Measurements from ENCODE around the gene FMOD.

- TF ChIP-seq, protein P1, sequence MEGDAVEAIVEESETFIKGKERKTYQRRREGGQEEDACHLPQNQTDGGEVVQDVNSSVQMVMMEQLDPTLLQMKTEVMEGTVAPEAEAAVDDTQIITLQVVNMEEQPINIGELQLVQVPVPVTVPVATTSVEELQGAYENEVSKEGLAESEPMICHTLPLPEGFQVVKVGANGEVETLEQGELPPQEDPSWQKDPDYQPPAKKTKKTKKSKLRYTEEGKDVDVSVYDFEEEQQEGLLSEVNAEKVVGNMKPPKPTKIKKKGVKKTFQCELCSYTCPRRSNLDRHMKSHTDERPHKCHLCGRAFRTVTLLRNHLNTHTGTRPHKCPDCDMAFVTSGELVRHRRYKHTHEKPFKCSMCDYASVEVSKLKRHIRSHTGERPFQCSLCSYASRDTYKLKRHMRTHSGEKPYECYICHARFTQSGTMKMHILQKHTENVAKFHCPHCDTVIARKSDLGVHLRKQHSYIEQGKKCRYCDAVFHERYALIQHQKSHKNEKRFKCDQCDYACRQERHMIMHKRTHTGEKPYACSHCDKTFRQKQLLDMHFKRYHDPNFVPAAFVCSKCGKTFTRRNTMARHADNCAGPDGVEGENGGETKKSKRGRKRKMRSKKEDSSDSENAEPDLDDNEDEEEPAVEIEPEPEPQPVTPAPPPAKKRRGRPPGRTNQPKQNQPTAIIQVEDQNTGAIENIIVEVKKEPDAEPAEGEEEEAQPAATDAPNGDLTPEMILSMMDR (conservative IDR thresholded peaks at IDR 0.05; ENCODE audit: low read depth, low read length) = no peak
- TF ChIP-seq EZH2 (IDR thresholded peaks at IDR 0.05; ENCODE audit: low read length, unreplicated experiment) = no peak
Measured at GRCh38 chr1:203318229-203318517, 32.7 kb downstream of the FMOD start.
